Activated T-cell treated with anti-CD3 and anti-CD28 coated beads, Interleukin-2, amount 50 U/mL, for 72 hours (primary cell): ENCODE data around the gene LIF. TPM values are rescaled to one million over a fixed set of nuclear protein-coding genes. Genes with fewer than 3 reads are reported as not detected.

Experiments
- ATAC-seq, 2 donors: fragments of 150-1000 bp; cut with Tn5 transposase; replicated peaks in 1 of 2; 2 replicates each; pipeline ENCODE4 v1.10.0; 2021; ENCODE audit warnings: moderate library complexity in 2 of 2, mild to moderate bottlenecking in 1 of 2
- DNase-seq, 2 donors: peaks; one replicate each; pipeline ENCODE4 v3.0.0; 2021 to 2022; ENCODE audit warnings: mixed read lengths in 1 of 2
- H3K27ac Mint-ChIP-seq: one replicate; pipeline ENCODE4 v1.8.0; 2022; ENCODE audit warnings: mild to moderate bottlenecking, moderate library complexity, mixed read lengths
- H3K27me3 Mint-ChIP-seq: one replicate; pipeline ENCODE4 v1.8.0; 2022; ENCODE audit warnings: low read depth, mixed read lengths
- H3K36me3 Mint-ChIP-seq, 2 donors: one replicate each; pipeline ENCODE4 v1.8.0; 2022; ENCODE audit warnings: mixed read lengths in 2 of 2, mild to moderate bottlenecking in 1 of 2; ENCODE audit not compliant: insufficient read depth in 2 of 2
- H3K4me1 Mint-ChIP-seq: one replicate; pipeline ENCODE4 v1.8.0; 2022; ENCODE audit warnings: low read depth, mixed read lengths
- H3K4me3 Mint-ChIP-seq, 2 donors: one replicate each; pipeline ENCODE4 v1.8.0; 2022; ENCODE audit warnings: mild to moderate bottlenecking in 2 of 2, mixed read lengths in 2 of 2, moderate library complexity in 2 of 2
- H3K9me3 Mint-ChIP-seq, 2 donors: one replicate each; pipeline ENCODE4 v1.8.0; 2022; ENCODE audit warnings: mixed read lengths in 2 of 2
- total RNA-seq, 2 donors: library from RNA; stranded (reverse); gene quantifications; one replicate each; pipeline ENCODE4 v1.2.3, GENCODE V29; 2022

Gene LIF
- total RNA-seq, 2 donors from 2014 or later: 67.9 to 71.3 TPM

GRCh38 chr22:30196141-30196879 is 50.2 kb downstream of the LIF start:
- peaks cover 65% of the 10 kb centered on the region for H3K4me1 Mint-ChIP-seq
- DNase-seq (peak; percentile 54 to 64), ATAC-seq (peak; percentile 75 to 80)
- peak overlapping the region; percentile 64 for H3K27ac Mint-ChIP-seq
- peak overlapping the region; percentile 61 to 71 for H3K4me3 Mint-ChIP-seq
- peaks cover 3 to 6% of the 10 kb centered on the region in 2 donors for H3K9me3 Mint-ChIP-seq
- no peaks in the 10 kb centered on the region for H3K27me3 Mint-ChIP-seq
- H3K36me3 Mint-ChIP-seq: peaks cover 0 to 1% of the 10 kb centered on the region in 2 donors

DNA sequence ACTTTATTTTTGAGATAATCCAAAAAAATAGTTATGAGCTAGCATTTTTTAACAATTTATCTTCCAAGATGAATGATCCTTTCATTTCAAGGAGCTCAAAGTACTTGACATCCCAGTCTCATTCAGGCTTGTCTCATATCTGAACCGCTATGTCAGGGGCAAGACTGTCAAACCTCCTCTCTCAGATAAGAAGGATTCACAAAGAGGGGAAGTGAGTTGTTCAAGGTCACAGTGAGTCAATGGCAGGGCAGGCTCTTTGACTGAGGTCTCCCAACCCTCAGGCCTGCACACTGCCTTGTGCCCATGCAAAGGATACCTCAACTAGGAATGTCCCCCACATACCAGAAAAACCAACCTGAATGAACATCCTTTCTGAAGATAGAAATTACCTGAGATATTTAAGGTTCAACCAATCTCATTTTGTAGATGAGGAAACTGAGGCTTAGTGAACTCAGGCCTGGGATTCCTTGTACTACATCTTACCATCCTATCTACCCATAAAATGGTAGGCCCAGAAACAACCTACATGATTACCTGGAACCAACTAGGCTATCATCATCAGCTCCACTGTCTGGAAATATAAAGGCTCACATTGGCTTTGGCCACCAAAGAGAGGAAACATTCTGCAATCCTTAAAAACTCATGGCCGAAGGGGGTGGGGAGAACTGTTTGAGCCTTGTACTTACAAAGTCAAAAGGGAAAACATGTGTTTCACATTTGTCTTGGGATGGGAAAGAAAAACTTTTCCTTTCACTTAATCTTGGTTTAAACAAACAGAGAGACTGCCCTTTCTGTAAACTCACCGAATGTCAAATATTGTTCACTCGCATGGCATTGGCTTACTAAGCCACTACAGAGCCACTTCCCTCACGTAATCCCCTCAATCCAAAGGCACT is 51.1 kb downstream of the LIF start:
- H3K4me3 Mint-ChIP-seq: peak overlapping the region; percentile 61 to 71
- H3K4me1 Mint-ChIP-seq: peaks cover 73% of the 10 kb centered on the region
- H3K27me3 Mint-ChIP-seq: no peaks in the 10 kb centered on the region
- peak; percentile 21 to 22 for DNase-seq
- H3K9me3 Mint-ChIP-seq: peaks cover 3 to 6% of the 10 kb centered on the region in 2 donors
- H3K27ac Mint-ChIP-seq: peak overlapping the region; percentile 64
- H3K36me3 Mint-ChIP-seq: peaks cover 0 to 1% of the 10 kb centered on the region in 2 donors
- peak; percentile 43 to 56 for ATAC-seq

DNA sequence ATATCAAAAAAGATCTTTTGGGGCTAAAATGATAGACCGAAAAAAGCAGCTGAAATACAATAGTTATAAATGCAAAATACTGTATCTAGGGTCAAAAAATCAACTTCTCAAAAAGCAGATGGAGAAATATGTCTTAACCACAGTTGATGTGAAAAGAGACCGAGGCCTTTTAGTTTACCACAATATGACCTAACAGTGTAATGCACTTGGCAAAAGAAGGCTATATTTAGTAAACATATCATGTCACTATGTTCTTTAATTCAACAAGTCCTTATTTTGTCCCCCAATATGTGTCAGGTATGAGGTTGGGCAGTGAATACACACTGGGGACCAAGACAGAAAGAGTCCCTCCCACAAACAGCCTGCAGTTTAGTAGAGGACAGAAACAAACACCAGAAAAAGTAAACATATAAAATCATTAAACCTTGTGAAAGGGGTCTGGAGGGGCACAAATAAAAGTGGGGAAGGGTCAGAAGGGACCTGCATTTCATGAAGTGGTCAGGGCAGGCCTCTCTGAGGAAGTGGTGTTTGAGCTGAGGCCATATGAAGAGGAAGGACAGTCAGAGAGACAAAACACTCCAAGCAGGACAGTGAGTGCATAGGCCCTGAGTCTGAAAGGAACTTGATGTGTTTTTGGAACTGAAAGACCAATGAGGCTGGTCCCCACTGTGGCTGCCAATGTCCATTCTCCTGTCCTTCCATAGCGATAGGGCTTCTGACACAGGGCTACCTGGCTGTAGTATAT is 53.4 kb downstream of the LIF start:
- peaks cover 77% of the 10 kb centered on the region for H3K4me1 Mint-ChIP-seq
- H3K27ac Mint-ChIP-seq: peak overlapping the region; percentile 58
- no peak for DNase-seq
- no peak for ATAC-seq
- H3K4me3 Mint-ChIP-seq: no peak overlapping the region
- no peaks in the 10 kb centered on the region for H3K27me3 Mint-ChIP-seq
- H3K9me3 Mint-ChIP-seq: peaks cover 3 to 6% of the 10 kb centered on the region in 2 donors
- H3K36me3 Mint-ChIP-seq: peaks cover 0 to 1% of the 10 kb centered on the region in 2 donors

- H3K4me1 Mint-ChIP-seq: peaks cover 76% of the 10 kb centered on the region
- DNase-seq (no peak), ATAC-seq (no peak)
- no peak overlapping the region for H3K4me3 Mint-ChIP-seq
- H3K27ac Mint-ChIP-seq: no peak overlapping the region
- H3K27me3 Mint-ChIP-seq: no peaks in the 10 kb centered on the region
- H3K9me3 Mint-ChIP-seq: peaks cover 3 to 6% of the 10 kb centered on the region in 2 donors
- peaks cover 0 to 1% of the 10 kb centered on the region in 2 donors for H3K36me3 Mint-ChIP-seq
These were observed 54.1 kb downstream of the LIF start for GRCh38 chr22:30192427-30192826.

GRCh38 chr22:30191040-30191701 is 55.4 kb downstream of the LIF start:
- H3K4me3 Mint-ChIP-seq: peak overlapping the region in 1 of 2 donors; percentile 20
- no peaks in the 10 kb centered on the region for H3K27me3 Mint-ChIP-seq
- H3K4me1 Mint-ChIP-seq: peaks cover 76% of the 10 kb centered on the region
- peaks cover 0 to 1% of the 10 kb centered on the region in 2 donors for H3K36me3 Mint-ChIP-seq
- peak overlapping the region; percentile 59 for H3K27ac Mint-ChIP-seq
- peaks cover 3 to 6% of the 10 kb centered on the region in 2 donors for H3K9me3 Mint-ChIP-seq
- DNase-seq: no peak
- no peak for ATAC-seq

GRCh38 chr22:30190574-30190973 is 56.0 kb downstream of the LIF start:
- Mint-ChIP-seq H3K27ac (peak overlapping the region; percentile 59), H3K36me3 (peaks cover 0 to 1% of the 10 kb centered on the region in 2 donors), H3K9me3 (peaks cover 3 to 6% of the 10 kb centered on the region in 2 donors), H3K4me3 (peak overlapping the region in 1 of 2 donors; percentile 20), H3K4me1 (peaks cover 76% of the 10 kb centered on the region), H3K27me3 (no peaks in the 10 kb centered on the region)
- DNase-seq: no peak
- no peak for ATAC-seq

Other genes with a start within 250 kb of the LIF start
- gene HORMAD2, start 166.3 kb downstream of the LIF start, total RNA-seq: under 1 TPM; 0.12 TPM
- gene OSM, start 20.1 kb upstream of the LIF start, total RNA-seq: 10 to 100 TPM; 20.9 to 21.9 TPM
- gene CASTOR1, start 42.7 kb upstream of the LIF start, total RNA-seq: 1 to 10 TPM; 6.2 to 7.4 TPM
- 10 to 100 TPM; 25.6 to 30.0 TPM for gene TBC1D10A, start 80.2 kb upstream of the LIF start, total RNA-seq
- 100 to 1,000 TPM; 298 to 325 TPM for gene SF3A1, start 110.1 kb upstream of the LIF start, total RNA-seq
- 1 to 10 TPM; 3.2 to 3.7 TPM for gene CCDC157, start 110.2 kb upstream of the LIF start, total RNA-seq
- gene RNF215, start 140.7 kb upstream of the LIF start, total RNA-seq: 10 to 100 TPM in 1 of 2 donors, 1 to 10 TPM in 1; 8.4 to 12.4 TPM
- 10 to 100 TPM; 15.3 to 19.0 TPM for gene SEC14L2, start 150.3 kb upstream of the LIF start, total RNA-seq
- 10 to 100 TPM; 50.6 to 61.1 TPM for gene MTFP1, start 179.0 kb upstream of the LIF start, total RNA-seq
- not detected for gene SEC14L3, start 225.3 kb upstream of the LIF start, total RNA-seq